HG03064 (cell line): ENCODE data around the gene DTYMK.

Experiments
- ATAC-seq: cut with Tn5 transposase; IDR thresholded peaks from one replicate; pipeline ENCODE4 v1.9.1; 2021; ENCODE audit warnings: low read depth; ENCODE audit not compliant: unreplicated experiment

The DTYMK gene

GRCh38 chr2:241629762-241630435 is 56.7 kb downstream of the DTYMK start:
- ATAC-seq = no peak

DNA sequence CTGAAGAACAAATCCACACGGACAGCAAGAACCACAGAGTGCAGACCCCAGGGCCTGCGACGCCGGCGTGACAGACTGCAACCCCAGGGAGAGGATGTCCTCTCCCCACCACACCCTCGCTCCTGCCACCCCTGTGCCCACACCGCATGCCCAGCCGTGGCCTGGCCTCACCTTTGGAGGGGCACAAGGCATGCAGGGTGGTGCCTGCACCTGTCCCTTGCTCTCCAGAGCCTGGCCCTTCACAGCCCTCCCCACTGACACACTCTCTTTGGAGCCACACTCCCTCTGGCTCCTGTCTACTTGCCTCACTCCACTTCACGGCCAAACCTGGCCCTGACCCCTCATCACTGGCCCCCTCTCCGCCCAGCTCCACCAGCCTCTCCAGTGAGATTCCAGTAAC is 58.9 kb downstream of the DTYMK start:
- ATAC-seq = no peak
